Stimulated activated naive CD8-positive, alpha-beta T cell treated with anti-CD3 and anti-CD28 coated beads, Interleukin-15, amount 100 ng/mL, for 72 hours (primary cell): ENCODE data around the gene MAGI2.

Experiments
- ATAC-seq: fragments of 150-1000 bp; cut with Tn5 transposase; 2 replicates; pipeline ENCODE4 v1.10.0; 2021; ENCODE audit warnings: mild to moderate bottlenecking, moderate library complexity
- DNase-seq, 2 donors: peaks; one replicate each; pipeline ENCODE4 v3.0.0; 2021 to 2022
- H3K27ac Mint-ChIP-seq, 2 donors: one replicate each; pipeline ENCODE4 v1.8.0; 2022; ENCODE audit warnings: mild to moderate bottlenecking in 2 of 2, mixed read lengths in 2 of 2, moderate library complexity in 2 of 2
- H3K27me3 Mint-ChIP-seq: one replicate; pipeline ENCODE4 v1.8.0; 2022; ENCODE audit warnings: mixed read lengths
- H3K4me1 Mint-ChIP-seq: one replicate; pipeline ENCODE4 v1.8.0; 2022; ENCODE audit warnings: mild to moderate bottlenecking, mixed read lengths
- H3K4me3 Mint-ChIP-seq, 2 donors: one replicate each; pipeline ENCODE4 v1.8.0; 2022; ENCODE audit warnings: mild to moderate bottlenecking in 2 of 2, mixed read lengths in 2 of 2, moderate library complexity in 1 of 2
- H3K9me3 Mint-ChIP-seq, 2 donors: one replicate each; pipeline ENCODE4 v1.8.0; 2022; ENCODE audit warnings: mixed read lengths in 2 of 2

MAGI2 gene

GRCh38 chr7:78765943-78766729 is 687.3 kb downstream of the MAGI2 start:
- Mint-ChIP-seq H3K4me3 (no peak overlapping the region), H3K4me1 (no peaks in the 10 kb centered on the region), H3K9me3 (no peaks in the 10 kb centered on the region), H3K27ac (no peak overlapping the region), H3K27me3 (no peaks in the 10 kb centered on the region)
- ATAC-seq (no peak), DNase-seq (no peak)

DNA sequence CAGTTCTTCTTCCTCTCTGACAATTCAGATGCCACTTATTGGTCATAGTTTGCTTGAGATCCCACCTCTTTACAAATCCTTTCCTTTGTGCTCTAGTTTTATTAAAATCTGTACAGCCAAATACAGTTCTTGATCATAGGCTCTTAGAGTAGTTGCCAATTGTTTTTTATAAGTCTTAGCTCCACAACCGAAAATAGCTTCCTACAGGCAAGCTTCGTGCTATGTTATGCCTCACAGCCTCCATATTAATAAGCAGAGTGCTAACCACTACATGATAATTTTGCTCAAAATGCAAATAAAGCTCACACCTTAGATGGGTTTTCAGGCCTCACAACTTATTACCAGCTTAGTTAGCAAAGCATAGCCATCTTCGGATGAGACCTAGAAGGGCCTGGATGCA is 688.9 kb downstream of the MAGI2 start:
- ATAC-seq, result no peak
- no peaks in the 10 kb centered on the region for H3K9me3 Mint-ChIP-seq
- no peaks in the 10 kb centered on the region for H3K4me1 Mint-ChIP-seq
- no peak overlapping the region for H3K4me3 Mint-ChIP-seq
- no peaks in the 10 kb centered on the region for H3K27me3 Mint-ChIP-seq
- no peak for DNase-seq
- H3K27ac Mint-ChIP-seq, result no peak overlapping the region

- Mint-ChIP-seq H3K27ac (no peak overlapping the region), H3K9me3 (no peaks in the 10 kb centered on the region), H3K4me1 (no peaks in the 10 kb centered on the region), H3K4me3 (no peak overlapping the region), H3K27me3 (no peaks in the 10 kb centered on the region)
- no peak for DNase-seq
- ATAC-seq, result no peak
Measured at GRCh38 chr7:78762625-78763024, 690.8 kb downstream of the MAGI2 start.

DNA sequence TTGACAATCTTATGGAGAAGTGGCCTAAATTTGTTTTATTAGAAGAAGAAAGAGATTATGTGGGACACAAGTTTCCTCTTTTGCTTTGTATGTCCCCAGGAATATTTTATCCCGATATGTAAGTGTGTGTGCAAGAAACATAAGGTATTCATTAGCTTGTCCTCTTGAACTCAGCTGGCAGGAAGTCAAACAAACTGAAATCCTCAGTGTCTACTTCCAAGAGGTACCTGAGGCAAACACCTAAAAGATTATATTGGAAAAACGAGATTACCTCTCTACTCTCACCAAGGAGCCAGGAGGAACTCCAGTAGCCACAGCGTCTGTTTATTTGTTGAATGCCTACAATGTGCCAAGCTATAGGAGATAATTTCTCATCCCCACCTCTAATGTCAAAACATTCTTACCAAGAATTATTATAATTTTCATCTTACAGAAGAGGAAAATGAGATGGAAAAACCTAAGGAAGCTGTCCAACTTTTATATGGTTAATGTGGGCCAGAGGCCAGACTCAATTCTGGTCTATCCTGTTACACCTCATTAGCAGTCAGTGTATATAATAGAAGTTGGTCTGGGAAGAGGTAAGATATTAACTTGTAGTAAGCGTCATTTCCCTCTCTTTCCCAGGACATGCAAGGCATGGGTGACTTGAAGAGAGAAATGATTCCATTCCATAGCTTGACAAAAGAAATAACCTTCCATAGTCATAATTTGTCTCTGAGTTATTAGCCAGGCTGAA is 692.7 kb downstream of the MAGI2 start:
- DNase-seq (no peak), ATAC-seq (no peak)
- Mint-ChIP-seq H3K27me3 (no peaks in the 10 kb centered on the region), H3K27ac (no peak overlapping the region), H3K4me3 (no peak overlapping the region), H3K4me1 (no peaks in the 10 kb centered on the region), H3K9me3 (no peaks in the 10 kb centered on the region)

- ATAC-seq, result no peak
- no peak overlapping the region for H3K27ac Mint-ChIP-seq
Measured at GRCh38 chr7:78752554-78752953, 700.9 kb downstream of the MAGI2 start.

DNA sequence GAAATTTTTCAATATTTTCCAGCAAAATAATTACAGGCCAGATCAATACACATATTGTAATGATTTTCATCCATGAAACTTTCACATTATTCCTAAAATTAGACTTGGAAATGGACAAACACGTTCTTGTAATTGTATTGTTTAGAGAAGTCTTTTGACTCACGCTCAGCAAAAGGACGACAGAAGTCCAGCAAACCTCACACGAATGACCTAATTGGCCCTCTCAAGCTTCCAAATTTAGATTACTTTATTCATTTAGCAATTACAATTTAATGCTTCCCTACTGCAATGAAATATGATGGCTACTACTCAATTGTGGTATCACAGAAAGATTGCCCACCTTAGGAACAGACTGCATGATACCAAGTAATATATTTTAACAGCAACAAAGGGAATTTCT is 702.2 kb downstream of the MAGI2 start:
- DNase-seq, result no peak
- ATAC-seq, result no peak
- no peaks in the 10 kb centered on the region for H3K27me3 Mint-ChIP-seq
- no peak overlapping the region for H3K27ac Mint-ChIP-seq
- H3K9me3 Mint-ChIP-seq, result no peaks in the 10 kb centered on the region
- H3K4me3 Mint-ChIP-seq, result no peak overlapping the region
- H3K4me1 Mint-ChIP-seq, result no peaks in the 10 kb centered on the region

More at GRCh38 chr7:78752554-78752953, 700.9 kb downstream of the MAGI2 start:
- no peak for DNase-seq
- Mint-ChIP-seq H3K9me3 (no peaks in the 10 kb centered on the region), H3K27me3 (no peaks in the 10 kb centered on the region), H3K4me3 (no peak overlapping the region), H3K4me1 (no peaks in the 10 kb centered on the region)

DNA sequence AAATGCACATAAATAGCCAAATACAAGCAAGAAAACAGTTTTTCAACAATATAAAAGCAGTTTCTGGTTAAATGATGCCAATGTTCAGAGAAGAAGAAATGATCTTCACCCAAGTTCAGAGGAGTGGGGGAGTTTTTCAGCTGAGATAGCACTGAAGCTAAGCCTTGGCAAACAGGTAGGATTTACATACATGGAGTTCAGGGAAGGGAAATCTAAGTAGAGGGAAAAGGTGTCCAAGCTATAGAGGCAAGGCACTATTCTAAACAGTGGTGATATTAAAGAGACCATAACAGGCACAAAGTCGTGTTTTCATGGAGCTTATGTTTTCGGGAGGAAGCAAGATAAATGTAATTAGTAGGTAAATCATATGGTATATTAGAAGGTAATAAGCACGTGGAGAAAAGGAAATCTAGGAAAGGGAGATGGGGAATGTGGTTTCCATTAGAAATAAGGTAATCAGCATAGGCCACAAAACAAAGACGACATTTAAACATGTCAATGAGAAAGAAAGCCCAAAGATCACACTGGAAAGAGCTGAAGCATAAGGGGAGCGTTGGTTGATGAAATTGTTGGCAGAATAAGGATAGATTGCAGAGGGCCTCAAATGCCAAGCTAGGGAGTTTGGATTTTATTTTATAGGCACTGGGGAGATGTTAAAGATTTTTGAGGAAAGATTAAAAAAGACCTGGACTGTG is 704.3 kb downstream of the MAGI2 start:
- no peaks in the 10 kb centered on the region for H3K27me3 Mint-ChIP-seq
- H3K4me3 Mint-ChIP-seq, result no peak overlapping the region
- H3K9me3 Mint-ChIP-seq, result no peaks in the 10 kb centered on the region
- H3K27ac Mint-ChIP-seq, result no peak overlapping the region
- no peak for ATAC-seq
- no peak for DNase-seq
- no peaks in the 10 kb centered on the region for H3K4me1 Mint-ChIP-seq

DNA sequence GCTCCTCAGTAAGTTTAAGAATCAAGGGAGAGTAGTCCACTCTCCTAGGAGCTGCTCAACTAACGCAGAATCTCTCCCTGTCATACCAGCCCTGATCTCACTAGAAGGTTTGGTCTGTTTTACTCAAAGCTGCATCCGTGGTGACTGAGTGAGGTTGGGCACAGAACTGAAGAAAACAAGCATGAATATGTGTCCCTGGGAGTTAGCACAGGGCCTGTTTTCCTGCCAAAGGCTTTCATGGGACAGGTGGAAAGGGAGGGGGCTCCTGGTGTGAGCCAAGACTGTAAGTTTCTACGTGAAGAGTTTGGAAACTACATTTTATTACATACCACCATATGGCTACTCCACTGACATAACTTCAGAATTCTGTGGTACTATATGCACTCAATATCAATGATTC is 705.9 kb downstream of the MAGI2 start:
- no peak for ATAC-seq
- H3K4me3 Mint-ChIP-seq, result no peak overlapping the region
- DNase-seq, result no peak
- peaks cover 2 to 4% of the 10 kb centered on the region in 2 donors for H3K9me3 Mint-ChIP-seq
- no peaks in the 10 kb centered on the region for H3K4me1 Mint-ChIP-seq
- no peaks in the 10 kb centered on the region for H3K27me3 Mint-ChIP-seq
- no peak overlapping the region for H3K27ac Mint-ChIP-seq

DNA sequence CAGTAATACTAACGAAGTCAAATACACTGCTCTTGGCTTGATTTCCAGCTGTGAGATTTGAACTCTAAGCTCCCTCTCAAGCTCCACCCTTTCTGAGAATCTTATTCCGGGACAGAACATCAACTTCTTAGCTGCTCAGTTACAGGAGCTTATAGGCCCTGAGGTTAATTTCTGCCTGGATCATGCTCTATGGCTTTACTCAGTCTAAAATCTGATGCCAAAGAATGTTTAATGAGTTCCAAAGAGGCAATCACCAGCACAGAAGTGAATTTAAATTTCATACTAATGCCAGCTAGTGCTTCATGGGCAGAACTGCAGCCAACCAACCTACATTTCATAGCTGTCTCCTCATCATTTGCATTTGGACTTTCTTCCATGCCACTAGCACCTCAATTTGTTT is 707.2 kb downstream of the MAGI2 start:
- Mint-ChIP-seq H3K9me3 (peaks cover 8% of the 10 kb centered on the region in 2 donors), H3K27ac (no peak overlapping the region), H3K4me3 (no peak overlapping the region), H3K4me1 (no peaks in the 10 kb centered on the region), H3K27me3 (no peaks in the 10 kb centered on the region)
- DNase-seq (no peak), ATAC-seq (no peak)

DNA sequence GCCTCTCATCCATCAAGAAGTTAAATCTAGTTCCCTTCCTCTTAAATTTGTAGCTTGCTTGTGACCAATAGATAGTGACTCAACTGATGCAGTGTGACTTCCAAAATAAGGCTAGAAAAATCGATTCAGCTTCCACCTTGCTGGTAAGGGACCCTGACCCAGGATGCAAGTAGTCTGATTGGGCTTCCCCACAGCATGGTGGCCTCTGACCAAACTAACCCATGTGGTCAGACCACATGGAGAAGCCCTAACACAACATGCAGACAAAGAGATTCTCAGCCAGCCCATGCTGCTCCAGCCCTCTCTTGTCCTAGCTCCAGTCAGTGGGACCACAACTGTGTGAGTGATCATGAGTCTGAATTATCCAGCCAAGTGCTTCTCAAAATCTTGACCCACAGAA is 710.8 kb downstream of the MAGI2 start:
- no peaks in the 10 kb centered on the region for H3K4me1 Mint-ChIP-seq
- H3K27ac Mint-ChIP-seq, result no peak overlapping the region
- ATAC-seq (no peak), DNase-seq (no peak)
- H3K9me3 Mint-ChIP-seq, result peaks cover 8 to 14% of the 10 kb centered on the region in 2 donors
- H3K4me3 Mint-ChIP-seq, result no peak overlapping the region
- no peaks in the 10 kb centered on the region for H3K27me3 Mint-ChIP-seq

GRCh38 chr7:78736548-78736947 is 716.9 kb downstream of the MAGI2 start:
- Mint-ChIP-seq H3K27ac (no peak overlapping the region), H3K4me1 (no peaks in the 10 kb centered on the region), H3K27me3 (no peaks in the 10 kb centered on the region), H3K4me3 (no peak overlapping the region), H3K9me3 (peaks cover 0 to 7% of the 10 kb centered on the region in 2 donors)
- DNase-seq (no peak), ATAC-seq (no peak)

DNA sequence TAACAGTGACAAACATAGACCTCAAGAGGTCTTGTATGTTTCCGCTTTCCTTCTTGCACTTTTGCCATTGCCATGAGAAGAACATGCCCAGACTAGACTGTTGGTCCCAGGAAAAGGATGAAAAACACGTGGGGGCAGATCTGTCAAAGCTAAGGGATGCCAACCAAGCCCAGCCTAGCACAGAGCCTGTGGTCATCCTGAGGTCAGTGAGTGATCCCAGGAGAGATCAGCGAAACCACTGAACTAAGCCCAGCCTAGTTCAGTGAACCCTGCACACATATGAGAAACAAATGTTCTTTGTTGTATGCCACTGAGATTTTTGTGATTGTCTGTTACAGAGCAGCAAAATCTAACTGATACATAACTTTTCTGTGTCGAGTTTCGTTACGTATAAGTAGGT is 718.8 kb downstream of the MAGI2 start:
- no peak overlapping the region for H3K4me3 Mint-ChIP-seq
- H3K27me3 Mint-ChIP-seq, result no peaks in the 10 kb centered on the region
- H3K9me3 Mint-ChIP-seq, result peaks cover 0 to 7% of the 10 kb centered on the region in 2 donors
- no peak overlapping the region for H3K27ac Mint-ChIP-seq
- no peak for ATAC-seq
- H3K4me1 Mint-ChIP-seq, result no peaks in the 10 kb centered on the region
- DNase-seq, result no peak

DNA sequence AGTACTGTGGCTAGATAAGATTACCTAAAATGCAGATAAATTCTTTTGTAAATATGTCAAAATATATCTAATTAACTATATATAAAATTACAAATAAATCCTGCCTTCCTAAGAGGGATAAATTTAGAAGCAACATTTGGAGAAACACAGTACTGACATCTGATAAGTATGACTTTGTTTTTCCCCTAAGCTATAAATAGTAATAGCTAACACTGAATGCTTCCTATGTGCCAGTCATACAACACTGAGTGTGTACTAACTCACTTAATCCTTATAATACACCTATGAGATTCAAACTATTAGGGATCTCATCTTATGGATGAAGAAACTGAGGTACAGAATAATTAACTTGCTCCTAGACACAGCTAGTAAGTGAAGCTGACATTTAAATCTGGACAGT is 733.4 kb downstream of the MAGI2 start:
- peaks cover 7 to 13% of the 10 kb centered on the region in 2 donors for H3K9me3 Mint-ChIP-seq
- H3K27me3 Mint-ChIP-seq, result no peaks in the 10 kb centered on the region
- no peak overlapping the region for H3K27ac Mint-ChIP-seq
- no peaks in the 10 kb centered on the region for H3K4me1 Mint-ChIP-seq
- no peak overlapping the region for H3K4me3 Mint-ChIP-seq
- no peak for DNase-seq
- no peak for ATAC-seq

- Mint-ChIP-seq H3K9me3 (peaks cover 0 to 12% of the 10 kb centered on the region in 2 donors), H3K27me3 (no peaks in the 10 kb centered on the region), H3K4me1 (no peaks in the 10 kb centered on the region), H3K27ac (no peak overlapping the region), H3K4me3 (no peak overlapping the region)
- ATAC-seq (no peak), DNase-seq (no peak)
Measured at GRCh38 chr7:78718212-78718611, 735.3 kb downstream of the MAGI2 start.

DNA sequence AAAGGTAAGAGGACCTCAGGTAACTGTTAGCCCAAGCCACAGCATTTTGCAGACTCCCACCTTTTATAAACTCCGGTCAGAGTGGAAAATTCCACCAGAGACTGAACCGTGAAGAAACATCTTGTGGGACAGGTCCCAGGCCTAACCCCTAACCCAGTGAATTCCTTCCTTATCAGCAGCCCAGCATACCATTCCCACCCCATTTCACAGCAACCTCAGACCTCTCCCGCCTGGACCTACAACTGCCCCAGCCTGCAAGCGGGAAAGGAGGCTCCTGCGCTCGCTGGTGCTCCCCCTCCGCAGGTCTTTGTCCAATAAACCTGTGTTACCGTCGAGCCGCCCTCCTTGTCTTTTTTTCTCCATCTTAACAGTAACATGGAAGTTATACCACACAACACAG is 736.6 kb downstream of the MAGI2 start:
- Mint-ChIP-seq H3K9me3 (peaks cover 4 to 12% of the 10 kb centered on the region in 2 donors), H3K27ac (no peak overlapping the region), H3K4me3 (no peak overlapping the region), H3K27me3 (no peaks in the 10 kb centered on the region), H3K4me1 (no peaks in the 10 kb centered on the region)
- DNase-seq (no peak), ATAC-seq (no peak)

- Mint-ChIP-seq H3K4me1 (no peaks in the 10 kb centered on the region), H3K9me3 (peaks cover 9 to 12% of the 10 kb centered on the region in 2 donors), H3K27me3 (no peaks in the 10 kb centered on the region), H3K27ac (no peak overlapping the region), H3K4me3 (no peak overlapping the region)
- DNase-seq, result no peak
- ATAC-seq, result no peak
Measured at GRCh38 chr7:78714356-78714755, 739.1 kb downstream of the MAGI2 start.
